AG10803 (cell line): ENCODE measurements around the gene OR2H1.

Source experiments
- DNase-seq: peaks from one replicate; pipeline ENCODE4 v3.0.0; 2010; ENCODE audit warnings: low read depth
- H3K4me3 ChIP-seq: 2 replicates; pipeline ENCODE4 v1.5.1; 2011; ENCODE audit warnings: mild to moderate bottlenecking, low read length, control low read depth
- CTCF ChIP-seq: conservative IDR thresholded peaks from 2 replicates; pipeline ENCODE4 v1.5.1; 2011; ENCODE audit warnings: mild to moderate bottlenecking, low read length, control low read depth, inconsistent platforms

The OR2H1 gene

GRCh38 chr6:29499704-29500103 is 42.7 kb downstream of the OR2H1 start:
- H3K4me3 ChIP-seq: no peak overlapping the region
- TF ChIP-seq CTCF: no peak

GRCh38 chr6:29500594-29500993 is 43.6 kb downstream of the OR2H1 start:
- H3K4me3 ChIP-seq: no peak overlapping the region
- TF ChIP-seq CTCF: no peak
- no peak for DNase-seq

More at GRCh38 chr6:29499704-29500103, 42.7 kb downstream of the OR2H1 start:
- DNase-seq: no peak

- DNase-seq: no peak
- TF ChIP-seq CTCF: no peak
- no peak overlapping the region for H3K4me3 ChIP-seq
Measured at GRCh38 chr6:29501106-29501505, 44.2 kb downstream of the OR2H1 start.

GRCh38 chr6:29502181-29502580 is 45.2 kb downstream of the OR2H1 start:
- DNase-seq: no peak
- no peak overlapping the region for H3K4me3 ChIP-seq
- no peak for TF ChIP-seq CTCF

- no peak for DNase-seq
- H3K4me3 ChIP-seq: no peak overlapping the region
- no peak for TF ChIP-seq CTCF
Measured at GRCh38 chr6:29502597-29502996, 45.6 kb downstream of the OR2H1 start.

GRCh38 chr6:29504961-29505360 is 48.0 kb downstream of the OR2H1 start:
- no peak for TF ChIP-seq CTCF
- no peak overlapping the region for H3K4me3 ChIP-seq
- no peak for DNase-seq

- no peak for DNase-seq
- no peak overlapping the region for H3K4me3 ChIP-seq
- no peak for TF ChIP-seq CTCF
Measured at GRCh38 chr6:29505808-29506207, 48.9 kb downstream of the OR2H1 start.
